Body of pancreas (tissue), 4 donors: ENCODE data around the gene NXPE3.

Source experiments
- POLR2A ChIP-seq, 3 donors: fragments of 450-650 bp; IDR thresholded peaks; one replicate each; pipeline ENCODE4 v1.6.1; 2016; ENCODE audit warnings: antibody characterized with exemption in 3 of 3, mild to moderate bottlenecking in 2 of 3
- TF ChIP-seq, protein P1 (sequence below), 7 experiments: fragments of 450-650 bp in 4 of 7; fragments of 200-600 bp in 3 of 7; sonication (generic) in 3 of 7; IDR thresholded peaks; one replicate each; pipeline ENCODE4 v1.5.1; 2016 to 2019; ENCODE audit warnings: antibody characterized with exemption in 7 of 7

DNA sequence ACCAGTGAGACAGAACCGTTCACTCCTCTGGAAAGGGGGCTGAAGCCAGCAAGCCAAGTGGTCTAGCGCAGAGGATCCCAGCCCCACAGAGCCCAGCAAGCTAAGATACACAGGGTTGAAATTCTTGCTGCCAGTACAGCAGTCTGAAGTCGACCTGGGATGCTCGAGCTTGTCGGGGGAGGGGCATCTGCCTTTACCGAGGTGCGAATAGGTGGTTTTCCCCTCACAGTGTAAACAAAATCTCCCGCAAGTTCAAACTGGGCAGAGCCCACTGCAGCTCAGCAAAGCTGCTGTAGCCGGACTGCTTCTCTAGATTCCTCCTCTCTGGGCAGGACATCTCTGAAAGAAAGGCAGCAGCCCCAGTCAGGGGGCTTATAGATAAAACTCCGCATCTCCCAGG is 43.2 kb upstream of the NXPE3 start:
- TF ChIP-seq, protein P1, sequence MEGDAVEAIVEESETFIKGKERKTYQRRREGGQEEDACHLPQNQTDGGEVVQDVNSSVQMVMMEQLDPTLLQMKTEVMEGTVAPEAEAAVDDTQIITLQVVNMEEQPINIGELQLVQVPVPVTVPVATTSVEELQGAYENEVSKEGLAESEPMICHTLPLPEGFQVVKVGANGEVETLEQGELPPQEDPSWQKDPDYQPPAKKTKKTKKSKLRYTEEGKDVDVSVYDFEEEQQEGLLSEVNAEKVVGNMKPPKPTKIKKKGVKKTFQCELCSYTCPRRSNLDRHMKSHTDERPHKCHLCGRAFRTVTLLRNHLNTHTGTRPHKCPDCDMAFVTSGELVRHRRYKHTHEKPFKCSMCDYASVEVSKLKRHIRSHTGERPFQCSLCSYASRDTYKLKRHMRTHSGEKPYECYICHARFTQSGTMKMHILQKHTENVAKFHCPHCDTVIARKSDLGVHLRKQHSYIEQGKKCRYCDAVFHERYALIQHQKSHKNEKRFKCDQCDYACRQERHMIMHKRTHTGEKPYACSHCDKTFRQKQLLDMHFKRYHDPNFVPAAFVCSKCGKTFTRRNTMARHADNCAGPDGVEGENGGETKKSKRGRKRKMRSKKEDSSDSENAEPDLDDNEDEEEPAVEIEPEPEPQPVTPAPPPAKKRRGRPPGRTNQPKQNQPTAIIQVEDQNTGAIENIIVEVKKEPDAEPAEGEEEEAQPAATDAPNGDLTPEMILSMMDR (IDR thresholded peaks at IDR 0.05): no peak
- TF ChIP-seq POLR2A (IDR thresholded peaks at IDR 0.05): no peak
